ENCODE results near the gene VEGFA.

VEGFA gene

DNA sequence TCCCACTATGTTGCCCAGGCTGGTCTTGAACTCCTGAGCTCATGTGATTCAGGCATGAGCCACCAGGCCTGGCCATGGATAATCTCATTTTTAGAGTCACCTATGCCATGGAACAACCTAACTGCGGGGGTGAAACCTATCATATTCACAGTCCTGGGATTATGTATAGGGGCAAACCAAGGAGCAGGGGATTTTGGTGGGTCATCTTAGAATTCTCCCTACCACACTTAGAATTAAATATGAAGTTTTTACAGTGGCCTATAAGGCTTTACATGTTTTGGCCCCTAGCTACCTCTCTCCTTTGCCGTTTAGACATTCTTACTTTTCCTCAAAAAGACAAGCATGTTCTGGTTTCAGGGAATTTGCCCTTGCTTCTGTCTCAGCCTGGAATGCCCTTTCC is 20.6 kb upstream of the VEGFA start:
- TF ChIP-seq ZFX (IDR thresholded peaks at IDR 0.05) = no peak
- no peak overlapping the region for H3K27ac ChIP-seq

DNA sequence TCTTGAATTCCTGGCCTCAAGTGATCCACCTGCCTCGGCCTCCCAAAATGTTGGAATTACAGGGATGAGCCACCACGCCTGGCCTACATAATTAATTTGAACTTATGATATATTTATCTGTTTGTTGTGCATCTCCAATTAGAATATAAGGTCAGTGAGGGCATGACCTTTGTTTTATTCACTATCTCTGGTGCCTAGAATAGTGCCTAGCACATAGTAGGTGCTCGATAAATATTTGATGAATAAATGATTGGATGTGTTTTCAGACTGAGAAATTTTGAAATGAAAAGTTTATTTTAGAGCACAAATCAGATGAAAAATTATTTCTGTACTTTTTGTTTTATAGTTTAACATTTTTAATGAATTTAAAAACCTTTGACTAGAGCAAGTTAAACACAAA is 19.4 kb upstream of the VEGFA start:
- H3K27ac ChIP-seq = no peak overlapping the region
- TF ChIP-seq CTCF (conservative IDR thresholded peaks at IDR 0.05) (no peak), ZFX (IDR thresholded peaks at IDR 0.05) (no peak)

DNA sequence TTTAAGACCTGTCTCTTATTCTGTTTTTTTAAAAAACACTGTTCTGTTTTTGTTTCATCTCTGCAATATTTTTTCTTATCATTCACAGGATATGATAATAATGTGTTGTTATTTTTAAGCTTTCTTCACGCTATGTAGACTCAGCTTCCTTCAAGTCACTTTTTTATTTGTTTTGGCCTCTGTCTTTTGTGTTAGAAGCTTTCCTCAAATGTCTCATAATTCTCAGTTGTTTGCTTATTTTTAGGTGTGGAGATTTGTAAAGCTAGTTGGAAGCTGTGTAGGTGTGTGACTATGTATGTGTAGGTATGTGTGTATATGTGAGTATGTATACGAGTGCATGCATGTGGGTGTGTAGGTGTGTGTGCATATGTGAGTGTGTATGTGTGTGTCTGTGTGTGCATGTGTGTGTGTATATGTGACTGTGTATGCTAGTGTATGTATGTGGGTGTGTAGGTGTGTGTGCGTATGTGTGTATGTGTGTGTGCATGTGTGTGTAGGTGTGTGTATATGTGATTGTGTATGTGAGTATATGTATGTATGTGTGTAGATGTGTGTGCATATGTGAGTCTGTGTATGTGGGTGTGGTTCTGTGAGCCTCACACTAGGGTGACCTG is 16.3 kb upstream of the VEGFA start:
- TF ChIP-seq CTCF (conservative IDR thresholded peaks at IDR 0.05) (no peak), ZFX (IDR thresholded peaks at IDR 0.05) (no peak)
- H3K27ac ChIP-seq = no peak overlapping the region

DNA sequence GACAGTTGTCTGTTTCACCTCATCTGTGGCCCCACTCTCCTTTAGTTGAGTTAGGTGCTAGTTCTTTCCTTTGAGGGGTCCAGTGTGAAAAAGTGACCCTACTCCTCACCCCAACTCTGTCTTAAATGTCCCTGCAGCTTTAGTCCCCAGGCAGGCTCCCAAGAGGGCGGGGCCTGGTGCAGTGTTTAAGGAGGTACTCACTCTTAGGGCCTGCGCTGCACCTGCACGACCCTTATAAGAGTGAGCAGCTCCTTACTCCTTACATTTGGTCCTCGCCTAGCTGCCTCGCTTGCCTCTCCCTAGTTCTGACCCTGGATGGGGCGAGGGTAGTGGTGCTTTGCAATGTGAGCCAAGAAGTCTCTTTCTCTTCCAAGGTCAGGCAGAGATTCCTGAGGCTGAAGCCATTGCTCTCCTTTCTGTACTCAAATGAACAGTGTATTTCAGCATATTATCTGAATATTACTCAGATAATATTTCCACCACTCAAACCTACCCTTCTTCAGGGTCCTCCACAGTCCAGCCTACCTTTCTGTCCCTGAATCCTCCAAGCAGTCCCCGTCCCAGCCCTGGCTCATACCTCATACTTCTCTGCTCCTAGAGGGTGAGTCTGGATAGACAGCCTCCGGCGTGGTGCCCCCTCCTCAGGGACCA is 11.9 kb upstream of the VEGFA start:
- H3K27ac ChIP-seq = no peak overlapping the region
- TF ChIP-seq CTCF (conservative IDR thresholded peaks at IDR 0.05) (no peak), ZFX (IDR thresholded peaks at IDR 0.05) (no peak)

DNA sequence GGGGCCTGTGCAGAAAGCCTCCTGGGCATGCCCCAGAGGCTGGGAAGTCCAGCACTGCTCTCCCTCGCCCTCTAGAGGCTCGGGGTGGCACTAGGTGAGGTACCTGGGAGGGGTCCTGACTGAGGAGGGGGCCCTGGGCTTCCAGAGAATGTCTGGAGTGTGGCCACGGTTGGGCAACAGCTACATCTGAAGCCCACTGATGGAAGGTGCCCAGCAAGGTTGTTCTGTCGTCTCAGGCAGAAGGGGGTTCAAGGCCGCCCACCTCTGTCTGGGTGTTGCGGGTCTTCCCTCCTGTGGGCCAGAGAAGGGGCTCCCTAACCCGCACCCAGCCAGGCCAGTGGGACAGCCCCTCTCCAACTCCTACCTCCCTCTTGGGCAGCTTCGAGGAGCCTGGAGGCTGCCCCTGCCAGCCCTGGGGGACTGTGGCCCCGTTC is 11.4 kb upstream of the VEGFA start:
- H3K27ac ChIP-seq = no peak overlapping the region

DNA sequence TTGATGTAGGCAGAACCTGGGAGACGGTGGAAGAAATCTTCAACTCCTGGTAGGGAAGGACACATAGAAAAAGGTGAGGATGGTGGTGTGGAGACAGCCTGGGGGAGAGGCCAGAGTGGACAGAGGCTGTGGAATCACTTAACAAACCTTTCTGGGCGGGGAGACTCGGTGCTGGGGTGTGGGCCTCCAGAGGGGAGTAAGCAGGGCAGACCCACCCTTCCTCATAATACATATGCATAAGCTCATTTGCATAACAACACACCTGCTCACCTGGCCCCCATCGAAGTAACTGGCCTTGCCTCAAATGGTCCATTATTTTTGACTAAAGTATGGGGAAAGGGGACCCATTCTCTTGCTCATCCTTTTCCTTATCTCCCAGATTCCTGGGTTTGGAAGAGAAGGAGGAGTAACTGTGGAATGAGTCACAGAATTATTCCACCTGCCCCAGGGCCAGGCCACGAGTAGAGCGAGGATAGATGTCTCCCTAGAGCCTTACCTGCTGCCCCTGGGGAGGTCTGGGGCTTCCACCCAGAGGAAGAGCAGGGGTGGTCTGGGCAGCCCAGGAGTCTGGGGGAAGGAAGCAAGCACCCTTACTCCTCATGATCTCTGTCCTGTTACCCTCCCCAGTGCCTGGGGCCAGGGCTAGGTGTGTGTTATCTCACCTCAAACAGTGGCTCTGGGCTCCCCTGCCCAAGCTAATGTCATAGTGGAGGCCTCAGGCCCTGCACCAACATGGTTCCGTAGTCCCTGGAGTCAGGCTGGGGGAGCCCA is 10.7 kb upstream of the VEGFA start:
- no peak overlapping the region for H3K27ac ChIP-seq
- TF ChIP-seq CTCF (conservative IDR thresholded peaks at IDR 0.05) (no peak), ZFX (IDR thresholded peaks at IDR 0.05) (no peak)

More for the DNA sequence above, 11.4 kb upstream of the VEGFA start:
- TF ChIP-seq CTCF (conservative IDR thresholded peaks at IDR 0.05) (peak; percentile 88), ZFX (IDR thresholded peaks at IDR 0.05) (no peak)

DNA sequence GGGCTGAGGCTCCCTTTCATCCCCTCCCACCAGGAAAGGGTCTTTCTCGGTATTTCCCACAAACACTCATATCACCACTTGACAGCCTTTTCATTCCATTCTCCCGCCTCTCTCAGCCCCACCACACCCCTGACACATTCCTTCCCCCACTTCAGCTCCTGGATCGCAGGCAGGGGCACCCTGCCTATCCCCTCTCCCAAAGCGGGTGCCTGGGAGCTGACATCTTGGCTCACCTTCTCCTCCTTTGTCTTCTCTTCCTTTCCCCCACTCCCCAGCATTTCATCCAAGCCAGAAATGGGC is 10.2 kb upstream of the VEGFA start:
- H3K27ac ChIP-seq = no peak overlapping the region
- no peak for TF ChIP-seq CTCF (conservative IDR thresholded peaks at IDR 0.05)
- TF ChIP-seq ZFX (IDR thresholded peaks at IDR 0.05) = no peak
